Panc1 (cell line): ENCODE results near the gene GPATCH8. TPM values are rescaled to one million over a fixed set of nuclear protein-coding genes. Genes with fewer than 3 reads are reported as not detected.

Source experiments
- ATAC-seq: fragments of 200-7000 bp; cut with Tn5 transposase; 2 replicates; pipeline ENCODE4 v1.9.1; 2020; ENCODE audit warnings: mild to moderate bottlenecking, moderate library complexity
- BruUV-seq: library from RNA; stranded (reverse); fragments of 400-500 nt; replicated peaks from 2 replicates; lab custom pipeline; 2021; lab: Mats Ljungman, UMichigan
- CTCF ChIA-PET: fragments of 300-600 bp; sonication (Branson Sonifier 250); formaldehyde crosslinking; loops from one replicate; lab custom pipeline; 2022; ENCODE audit warnings: antibody characterized with exemption; lab: Charles Lee
- POLR2A ChIA-PET: fragments of 300-600 bp; sonication (Branson Sonifier 250); formaldehyde crosslinking; loops from one replicate; lab custom pipeline; 2022; ENCODE audit warnings: antibody characterized with exemption; lab: Charles Lee
- DNase-seq: peaks from one replicate; pipeline ENCODE4 v3.0.0-alpha.2; 2010; ENCODE audit warnings: low read depth, low spot score
- H3K27ac ChIP-seq: 2 replicates; pipeline ENCODE4 v1.5.1; 2011; ENCODE audit warnings: mild to moderate bottlenecking, low read length, inconsistent platforms
- H3K27me3 ChIP-seq: fragments of 200-500 bp; sonication (Bioruptor generic); 2 replicates; pipeline ENCODE4 v1.6.0; 2014; ENCODE audit warnings: low read length, inconsistent platforms; ENCODE audit not compliant: control insufficient read depth, insufficient read depth
- H3K36me3 ChIP-seq: fragments of 200-500 bp; sonication (Bioruptor generic); 2 replicates; pipeline ENCODE4 v1.5.1; 2014; ENCODE audit warnings: inconsistent platforms, mild to moderate bottlenecking, low read length, moderate library complexity; ENCODE audit not compliant: control insufficient read depth, insufficient read depth
- H3K4me1 ChIP-seq: 2 replicates; pipeline ENCODE4 v1.5.1; 2011; ENCODE audit warnings: inconsistent platforms, mild to moderate bottlenecking, low read length, moderate library complexity; ENCODE audit not compliant: control insufficient read depth, insufficient read depth
- H3K4me3 ChIP-seq, 2 experiments: 2 replicates each; pipeline ENCODE4 v1.5.1; 2011 to 2012; ENCODE audit warnings: low read depth in 2 of 2, low read length in 2 of 2, mild to moderate bottlenecking in 2 of 2, inconsistent platforms in 1 of 2, moderate library complexity in 1 of 2
- H3K9me3 ChIP-seq: fragments of 200-500 bp; sonication (Bioruptor generic); 2 replicates; pipeline ENCODE4 v1.5.1; 2014; ENCODE audit warnings: low read depth, mild to moderate bottlenecking, inconsistent platforms, low read length, moderate library complexity; ENCODE audit not compliant: control insufficient read depth, insufficient read depth
- CTCF ChIP-seq: fragments of 450-650 bp; IDR thresholded peaks from 2 replicates; pipeline ENCODE4 v1.5.1; 2017; ENCODE audit warnings: mild to moderate bottlenecking
- POLR2AphosphoS5 ChIP-seq: IDR thresholded peaks from 2 replicates; pipeline ENCODE4 v1.6.1; 2012; ENCODE audit warnings: mild to moderate bottlenecking, low read depth, low read length, moderate library complexity
- SIN3A ChIP-seq: IDR thresholded peaks from 2 replicates; pipeline ENCODE4 v1.6.1; 2012; ENCODE audit warnings: low read depth, mild to moderate bottlenecking, low read length, moderate library complexity, borderline replicate concordance; ENCODE audit not compliant: insufficient read depth
- TCF7L2 ChIP-seq: IDR thresholded peaks from 2 replicates; pipeline ENCODE4 v1.6.1; 2011; ENCODE audit warnings: mild to moderate bottlenecking, low read depth, low read length, inconsistent platforms
- in situ Hi-C: cut with HindIII; loops from 2 replicates; pipeline ENCODE4 v1.10.0; 2016; ENCODE audit warnings: low sequenced_read_pairs, low pct_unique_long_range_greater_than_20kb
- intact Hi-C: fragments of 100-400 bp; cut with micrococcal nuclease; formaldehyde crosslinking; loops from one replicate; pipeline ENCODE4 v1.10.0; 2022; ENCODE audit not compliant: unreplicated experiment
- total RNA-seq: library from RNA; stranded (reverse); gene quantifications from one replicate; pipeline ENCODE4 v1.2.1, GENCODE V29; 2021; ENCODE audit not compliant: unreplicated experiment
- TF ChIP-seq, protein P1 (sequence below), 2 experiments: IDR thresholded peaks; 2 replicates each; pipeline ENCODE4 v1.6.1; 2011 to 2012; ENCODE audit warnings: low read depth in 2 of 2, control low read depth in 1 of 2, low read length in 1 of 2, mild to moderate bottlenecking in 1 of 2, moderate library complexity in 1 of 2; ENCODE audit not compliant: insufficient read depth in 1 of 2

Gene GPATCH8
- total RNA-seq, 1 experiment from 2014 or later = 30.8 TPM

DNA sequence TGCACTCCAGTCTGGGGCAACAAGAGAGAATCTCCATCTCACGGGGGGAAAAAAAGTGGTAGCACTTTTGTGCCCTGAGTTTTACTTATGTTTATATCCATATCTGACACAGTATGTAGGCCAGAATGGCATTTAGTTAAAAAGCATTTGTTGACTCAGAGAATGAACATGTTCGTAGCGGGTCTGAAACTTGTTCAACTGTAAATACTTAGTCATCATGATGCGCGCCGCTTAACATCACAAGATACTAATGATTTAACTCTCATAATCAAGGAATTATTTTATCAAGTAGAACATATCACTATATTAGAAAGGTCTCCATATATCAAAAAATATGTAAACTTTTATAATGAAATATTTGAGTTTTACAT lies 58.5 kb downstream of the GPATCH8 start:
- TF ChIP-seq TCF7L2 (no peak), SIN3A (no peak), CTCF (no peak)
- POLR2A ChIA-PET = interaction anchor here (0.6 kb wide), 2 partner anchors 9 to 90 kb away, joined by 3 to 4 read pairs; no protein-coding TSS in a partner anchor
- Histone ChIP-seq H3K4me3 (no peak overlapping the region), H3K27me3 (no peaks in the 10 kb centered on the region), H3K36me3 (no peaks in the 10 kb centered on the region), H3K27ac (no peak overlapping the region), H3K9me3 (no peaks in the 10 kb centered on the region), H3K4me1 (no peaks in the 10 kb centered on the region)
- CTCF ChIA-PET = interaction anchor here (1.6 kb wide), 1 partner anchor 79 kb away, joined by 4 read pairs; no protein-coding TSS in a partner anchor
- BruUV-seq = no TSS peak
- DNase-seq (no peak), ATAC-seq (no peak)
- in situ Hi-C loops (no loop called here), intact Hi-C loops (no loop called here)

DNA sequence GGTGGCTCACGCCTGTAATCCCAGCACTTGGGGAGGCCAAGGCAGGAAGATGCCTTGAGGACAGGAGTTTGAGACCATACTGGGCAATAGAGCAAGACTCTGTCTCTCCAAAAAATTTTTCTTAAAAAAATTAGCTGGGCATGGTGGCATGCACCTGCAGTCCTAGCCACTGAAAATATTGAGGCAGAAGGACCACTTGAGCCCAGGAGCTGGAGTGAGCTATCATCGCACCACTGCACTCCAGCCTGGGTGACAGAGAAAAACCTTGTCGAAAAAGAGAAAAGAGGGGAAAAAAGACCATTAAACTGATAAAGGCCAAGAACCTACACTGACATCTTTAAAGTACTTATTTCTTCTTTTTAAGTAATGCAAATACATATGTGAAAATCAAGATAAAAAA lies 60.4 kb downstream of the GPATCH8 start:
- DNase-seq (no peak), ATAC-seq (no peak)
- Histone ChIP-seq H3K4me3 (no peak overlapping the region), H3K4me1 (no peaks in the 10 kb centered on the region; the same call in 1 of the 2 replicates), H3K9me3 (no peaks in the 10 kb centered on the region), H3K27ac (no peak overlapping the region), H3K27me3 (no peaks in the 10 kb centered on the region), H3K36me3 (no peaks in the 10 kb centered on the region)
- POLR2A ChIA-PET = no interaction called here
- no peak for TF ChIP-seq POLR2AphosphoS5
- CTCF ChIA-PET = no interaction called here
- in situ Hi-C loops = no loop called here
- intact Hi-C loops = no loop called here
- no TSS peak for BruUV-seq

DNA sequence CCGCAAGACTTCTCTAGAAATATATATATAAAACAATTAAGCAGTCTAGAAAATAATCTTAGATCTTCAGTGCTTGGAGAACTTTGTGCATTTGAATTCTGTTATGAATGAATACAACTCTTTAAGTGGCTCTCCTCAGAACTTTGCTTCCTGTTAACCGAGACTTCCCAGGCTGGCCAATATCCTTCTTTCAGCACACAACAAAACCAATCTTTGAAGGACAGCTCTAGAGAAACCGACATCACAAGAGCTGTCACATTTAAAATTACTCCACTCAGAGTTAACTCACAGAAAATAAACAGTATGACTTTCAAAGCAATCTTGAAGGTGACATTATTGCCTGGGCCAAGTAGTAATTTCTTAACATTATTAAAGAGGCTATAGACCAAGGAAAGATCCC lies 64.0 kb downstream of the GPATCH8 start:
- in situ Hi-C loops (no loop called here), intact Hi-C loops (no loop called here)
- POLR2A ChIA-PET = no interaction called here
- DNase-seq (no peak), ATAC-seq (no peak)
- Histone ChIP-seq H3K27ac (no peak overlapping the region), H3K36me3 (peaks cover 7% of the 10 kb centered on the region; the same call in 1 of the 2 replicates), H3K4me1 (no peaks in the 10 kb centered on the region; the same call in 1 of the 2 replicates), H3K9me3 (no peaks in the 10 kb centered on the region), H3K27me3 (no peaks in the 10 kb centered on the region), H3K4me3 (no peak overlapping the region)
- BruUV-seq = no TSS peak
- CTCF ChIA-PET = no interaction called here
- TF ChIP-seq SIN3A = no peak
- TF ChIP-seq TCF7L2 = no peak
- TF ChIP-seq CTCF = no peak
- TF ChIP-seq POLR2AphosphoS5 = no peak
- TF ChIP-seq, protein P1, sequence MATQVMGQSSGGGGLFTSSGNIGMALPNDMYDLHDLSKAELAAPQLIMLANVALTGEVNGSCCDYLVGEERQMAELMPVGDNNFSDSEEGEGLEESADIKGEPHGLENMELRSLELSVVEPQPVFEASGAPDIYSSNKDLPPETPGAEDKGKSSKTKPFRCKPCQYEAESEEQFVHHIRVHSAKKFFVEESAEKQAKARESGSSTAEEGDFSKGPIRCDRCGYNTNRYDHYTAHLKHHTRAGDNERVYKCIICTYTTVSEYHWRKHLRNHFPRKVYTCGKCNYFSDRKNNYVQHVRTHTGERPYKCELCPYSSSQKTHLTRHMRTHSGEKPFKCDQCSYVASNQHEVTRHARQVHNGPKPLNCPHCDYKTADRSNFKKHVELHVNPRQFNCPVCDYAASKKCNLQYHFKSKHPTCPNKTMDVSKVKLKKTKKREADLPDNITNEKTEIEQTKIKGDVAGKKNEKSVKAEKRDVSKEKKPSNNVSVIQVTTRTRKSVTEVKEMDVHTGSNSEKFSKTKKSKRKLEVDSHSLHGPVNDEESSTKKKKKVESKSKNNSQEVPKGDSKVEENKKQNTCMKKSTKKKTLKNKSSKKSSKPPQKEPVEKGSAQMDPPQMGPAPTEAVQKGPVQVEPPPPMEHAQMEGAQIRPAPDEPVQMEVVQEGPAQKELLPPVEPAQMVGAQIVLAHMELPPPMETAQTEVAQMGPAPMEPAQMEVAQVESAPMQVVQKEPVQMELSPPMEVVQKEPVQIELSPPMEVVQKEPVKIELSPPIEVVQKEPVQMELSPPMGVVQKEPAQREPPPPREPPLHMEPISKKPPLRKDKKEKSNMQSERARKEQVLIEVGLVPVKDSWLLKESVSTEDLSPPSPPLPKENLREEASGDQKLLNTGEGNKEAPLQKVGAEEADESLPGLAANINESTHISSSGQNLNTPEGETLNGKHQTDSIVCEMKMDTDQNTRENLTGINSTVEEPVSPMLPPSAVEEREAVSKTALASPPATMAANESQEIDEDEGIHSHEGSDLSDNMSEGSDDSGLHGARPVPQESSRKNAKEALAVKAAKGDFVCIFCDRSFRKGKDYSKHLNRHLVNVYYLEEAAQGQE (IDR thresholded peaks at IDR 0.05; ENCODE audit: insufficient read depth in 1 of 2, low read depth in 2 of 2, low read length in 1 of 2) = no peak
